Central memory CD8-positive, alpha-beta T cell (primary cell): ENCODE results near the gene BORCS6.

Source experiments
- ATAC-seq: fragments of 150-1000 bp; cut with Tn5 transposase; replicated peaks from 2 replicates; pipeline ENCODE4 v1.10.0; 2022; ENCODE audit warnings: mild to moderate bottlenecking, moderate FRiP score, moderate number of reproducible peaks; ENCODE audit not compliant: poor library complexity, severe bottlenecking; ENCODE audit errors: extremely low read depth
- DNase-seq, 2 donors: peaks; one replicate each; pipeline ENCODE4 v3.0.0; 2021; ENCODE audit warnings: low spot score in 2 of 2
- H3K27ac Mint-ChIP-seq: one replicate; pipeline ENCODE4 v1.8.0; 2022; ENCODE audit warnings: low read depth, mild to moderate bottlenecking, moderate library complexity, mixed read lengths
- H3K27me3 Mint-ChIP-seq: one replicate; pipeline ENCODE4 v1.8.0; 2022; ENCODE audit warnings: mixed read lengths
- H3K36me3 Mint-ChIP-seq: one replicate; pipeline ENCODE4 v1.8.0; 2022; ENCODE audit warnings: mild to moderate bottlenecking, moderate library complexity, mixed read lengths; ENCODE audit not compliant: insufficient read depth
- H3K4me1 Mint-ChIP-seq: one replicate; pipeline ENCODE4 v1.8.0; 2022; ENCODE audit warnings: mixed read lengths
- H3K4me3 Mint-ChIP-seq: one replicate; pipeline ENCODE4 v1.8.0; 2022; ENCODE audit warnings: mild to moderate bottlenecking, moderate library complexity, mixed read lengths
- H3K9me3 Mint-ChIP-seq: one replicate; pipeline ENCODE4 v1.8.0; 2022; ENCODE audit warnings: mixed read lengths

BORCS6 gene

DNA sequence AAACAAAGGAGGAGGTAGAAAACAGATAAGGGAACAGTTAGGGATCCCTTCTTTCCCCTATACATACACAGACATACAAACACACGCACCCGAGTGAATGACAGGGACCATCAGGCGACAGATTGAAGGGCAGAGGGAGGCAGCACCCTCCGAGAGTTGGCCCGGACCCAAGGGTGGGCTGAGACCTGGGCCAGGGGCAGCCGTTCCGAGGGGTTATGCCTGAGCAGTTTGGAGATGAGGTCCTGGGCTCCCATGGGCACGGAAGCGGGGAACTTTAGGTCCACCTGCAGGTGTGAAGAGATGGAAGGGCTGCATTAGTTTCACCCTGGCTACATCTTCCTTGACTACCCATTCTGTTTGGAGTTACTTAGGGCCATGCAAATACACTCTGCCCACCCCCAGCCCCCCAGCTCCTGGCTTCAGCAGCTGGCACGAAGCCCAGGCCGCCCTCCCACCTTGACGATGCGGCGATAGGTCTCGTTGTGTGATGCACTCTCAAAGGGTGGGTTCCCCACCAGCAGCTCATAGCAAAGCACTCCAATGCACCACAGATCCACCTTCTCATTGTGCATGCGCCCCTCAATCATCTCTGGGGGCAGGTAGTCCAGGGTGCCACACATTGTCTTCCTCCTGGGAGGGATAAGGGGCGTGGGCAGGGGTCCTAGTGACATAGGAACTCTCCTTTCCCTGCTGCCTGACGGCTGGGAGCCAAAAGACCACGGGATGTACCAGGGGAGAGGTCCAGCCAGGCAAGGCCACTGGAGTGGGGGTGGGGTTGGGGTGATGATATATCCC, 15.0 kb upstream of the BORCS6 start:
- no peak overlapping the region for H3K4me3 Mint-ChIP-seq
- peaks cover 10% of the 10 kb centered on the region for H3K36me3 Mint-ChIP-seq
- no peaks in the 10 kb centered on the region for H3K9me3 Mint-ChIP-seq
- no peak for DNase-seq
- peaks cover 8% of the 10 kb centered on the region for H3K4me1 Mint-ChIP-seq
- H3K27ac Mint-ChIP-seq, result no peak overlapping the region
- ATAC-seq, result no peak
- no peaks in the 10 kb centered on the region for H3K27me3 Mint-ChIP-seq

DNA sequence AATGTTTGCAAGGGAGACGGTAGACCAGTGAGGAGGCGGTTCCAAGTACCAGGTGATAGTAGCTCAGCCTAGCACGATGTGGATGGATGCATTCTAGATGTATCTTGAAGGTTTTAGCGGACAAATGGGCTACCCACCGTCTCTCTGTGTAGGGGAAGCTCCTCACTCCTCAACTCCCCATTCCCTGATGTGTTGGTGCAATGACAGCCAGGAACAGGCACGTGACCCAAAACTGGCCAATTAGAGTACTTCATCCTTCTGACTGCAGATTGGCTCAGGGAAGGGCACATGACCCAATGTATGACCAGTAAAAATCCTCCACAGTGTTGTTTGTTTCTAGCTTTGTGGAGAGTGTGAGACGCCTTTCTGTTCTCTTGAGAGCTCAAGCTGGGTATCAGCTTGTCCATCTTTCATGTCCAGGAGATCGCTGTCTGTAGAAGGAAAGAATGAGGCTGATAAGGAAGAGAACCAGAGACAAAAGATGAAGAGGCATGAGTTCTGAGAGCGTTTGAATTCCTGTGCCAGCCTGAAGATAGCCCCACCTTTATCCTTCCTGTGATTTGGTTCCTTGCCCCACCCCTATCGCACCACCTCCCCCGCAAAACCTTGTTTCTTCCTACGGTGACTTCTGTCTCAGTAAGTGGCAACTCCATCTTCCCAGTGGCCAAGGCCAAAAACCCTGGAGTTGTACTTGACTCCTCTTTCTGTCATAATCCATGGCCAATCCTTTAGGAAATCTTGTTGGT, 2.3 kb upstream of the BORCS6 start:
- Mint-ChIP-seq H3K27me3 (no peaks in the 10 kb centered on the region), H3K4me3 (no peak overlapping the region), H3K36me3 (peaks cover 6% of the 10 kb centered on the region), H3K4me1 (peaks cover 24% of the 10 kb centered on the region), H3K27ac (no peak overlapping the region), H3K9me3 (no peaks in the 10 kb centered on the region)
- ATAC-seq, result no peak
- DNase-seq, result no peak

DNA sequence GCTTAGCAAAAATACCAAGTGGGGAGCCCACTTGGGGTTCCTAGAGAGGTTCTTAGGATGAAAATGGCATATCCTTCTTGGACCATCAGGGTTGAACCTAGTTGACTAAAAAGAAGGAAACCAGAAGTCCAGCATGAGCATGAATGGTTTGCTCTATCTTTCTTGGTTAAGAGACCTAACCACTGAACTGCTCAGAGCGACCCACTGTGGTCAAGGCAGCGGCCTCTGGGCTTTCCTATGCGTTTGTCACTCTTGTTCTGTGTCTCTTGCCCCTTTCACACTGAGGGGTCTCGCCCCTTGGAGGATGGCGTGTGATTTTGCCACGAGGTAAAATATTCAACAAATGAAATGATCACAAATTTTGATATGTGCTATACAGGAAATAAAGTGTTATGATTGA, 526 bp upstream of the BORCS6 start:
- Mint-ChIP-seq H3K27me3 (no peaks in the 10 kb centered on the region), H3K4me3 (no peak overlapping the region), H3K27ac (no peak overlapping the region), H3K36me3 (peaks cover 5% of the 10 kb centered on the region), H3K4me1 (peaks cover 14% of the 10 kb centered on the region), H3K9me3 (no peaks in the 10 kb centered on the region)
- DNase-seq (no peak), ATAC-seq (no peak)

DNA sequence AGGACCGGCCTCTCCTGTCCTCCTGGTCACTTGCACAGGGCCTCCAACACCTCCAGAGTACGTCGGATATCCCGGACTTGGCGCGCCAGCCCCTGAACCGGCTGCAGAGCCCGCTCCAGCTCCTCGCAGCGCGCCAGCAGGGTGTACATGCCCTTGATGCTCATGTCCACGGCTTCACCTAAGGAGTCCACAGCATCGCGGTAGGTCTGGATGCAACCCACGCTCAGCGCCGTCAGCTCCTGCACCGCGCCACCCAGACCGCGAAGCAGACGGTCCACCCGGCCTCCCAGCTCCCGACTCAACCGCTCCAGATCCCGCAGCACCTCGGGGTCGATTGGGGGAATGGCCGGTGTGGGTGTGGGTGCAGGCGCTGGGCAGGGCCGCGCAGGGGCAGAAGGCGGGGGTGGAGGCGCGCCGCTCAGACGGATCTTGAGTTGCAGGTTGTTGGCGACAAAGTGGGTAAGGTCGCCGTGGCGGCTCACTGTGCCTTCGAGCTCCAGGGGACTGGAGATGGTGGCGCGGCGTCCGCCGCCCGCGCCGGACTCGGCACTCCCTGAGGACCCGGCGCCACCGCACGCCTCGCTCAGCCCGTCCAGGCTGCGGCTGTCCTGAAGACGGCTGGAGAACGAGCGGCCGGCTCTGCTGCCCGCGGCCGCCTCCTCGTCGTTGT, 804 bp downstream of the BORCS6 start:
- Mint-ChIP-seq H3K4me3 (no peak overlapping the region), H3K9me3 (no peaks in the 10 kb centered on the region), H3K27ac (no peak overlapping the region), H3K27me3 (no peaks in the 10 kb centered on the region), H3K4me1 (peaks cover 14% of the 10 kb centered on the region), H3K36me3 (peaks cover 7% of the 10 kb centered on the region)
- DNase-seq (no peak), ATAC-seq (no peak)

DNA sequence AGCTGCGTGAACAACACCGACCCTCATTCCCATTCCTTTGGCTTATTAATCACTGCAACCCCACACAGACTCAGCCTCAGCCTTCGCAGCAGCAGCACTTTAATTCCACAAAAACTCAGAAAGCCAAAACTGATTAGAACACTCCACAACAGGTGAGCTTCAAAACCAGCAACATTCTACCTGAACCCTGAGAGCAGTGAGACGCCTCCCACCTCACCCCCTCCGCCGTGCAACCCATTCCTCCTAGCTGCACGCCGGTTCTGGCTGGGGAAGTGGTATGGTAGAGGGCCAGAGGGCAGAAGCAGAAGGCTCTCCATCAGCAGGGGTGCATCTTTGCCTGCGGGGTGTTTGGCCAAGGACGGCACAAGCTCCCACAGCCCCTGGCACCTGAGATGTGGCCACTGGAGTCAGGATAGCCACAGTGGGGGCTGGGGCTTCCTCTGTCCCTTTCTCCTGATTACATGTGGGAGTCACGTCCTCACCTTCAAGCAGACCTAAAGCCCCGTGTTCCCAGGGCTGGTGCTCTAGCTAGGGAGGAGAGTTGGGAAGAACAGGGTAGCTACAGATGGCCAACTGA, 1.6 kb downstream of the BORCS6 start:
- H3K27ac Mint-ChIP-seq, result no peak overlapping the region
- no peak overlapping the region for H3K4me3 Mint-ChIP-seq
- H3K27me3 Mint-ChIP-seq, result no peaks in the 10 kb centered on the region
- peaks cover 20% of the 10 kb centered on the region for H3K4me1 Mint-ChIP-seq
- peaks cover 11% of the 10 kb centered on the region for H3K36me3 Mint-ChIP-seq
- ATAC-seq (no peak), DNase-seq (no peak)
- no peaks in the 10 kb centered on the region for H3K9me3 Mint-ChIP-seq

DNA sequence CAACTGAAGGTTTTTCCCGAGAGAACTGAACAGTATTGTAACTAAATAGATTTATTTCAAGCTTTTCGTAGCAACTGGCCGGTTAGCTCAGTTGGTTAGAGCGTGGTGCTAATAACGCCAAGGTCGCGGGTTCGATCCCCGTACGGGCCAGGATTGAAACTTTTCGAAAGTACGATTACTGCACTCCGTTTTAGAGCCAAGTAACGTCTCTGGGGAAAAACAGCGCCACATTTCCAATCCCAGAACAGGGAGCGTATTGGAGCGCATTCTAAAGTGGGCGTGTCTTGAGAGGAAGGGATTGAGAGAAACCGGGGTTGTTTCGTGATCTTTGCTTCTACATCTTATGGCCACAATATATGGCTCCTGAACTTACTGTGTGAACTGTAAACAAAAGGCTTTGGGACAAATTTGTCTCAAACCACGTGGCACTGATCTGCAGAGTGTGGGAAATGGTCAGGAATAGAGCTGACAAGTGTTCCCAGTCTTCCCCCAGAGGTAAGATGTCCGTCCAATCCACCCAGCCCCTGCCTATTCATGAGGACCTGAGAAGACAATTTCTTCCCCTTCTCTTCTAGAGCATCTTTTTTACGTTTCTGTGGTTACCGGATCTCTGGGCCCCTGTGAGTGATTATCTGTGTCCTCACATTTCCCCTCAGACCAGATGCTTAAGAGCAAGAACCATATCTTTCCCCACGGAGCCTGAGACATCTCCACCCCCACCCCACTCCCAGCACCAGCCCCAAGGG, 2.3 kb downstream of the BORCS6 start:
- Mint-ChIP-seq H3K4me1 (peaks cover 20% of the 10 kb centered on the region), H3K27me3 (no peaks in the 10 kb centered on the region), H3K4me3 (no peak overlapping the region), H3K9me3 (no peaks in the 10 kb centered on the region), H3K36me3 (peaks cover 11% of the 10 kb centered on the region), H3K27ac (no peak overlapping the region)
- ATAC-seq (peak; percentile 7), DNase-seq (peak; percentile 84)

DNA sequence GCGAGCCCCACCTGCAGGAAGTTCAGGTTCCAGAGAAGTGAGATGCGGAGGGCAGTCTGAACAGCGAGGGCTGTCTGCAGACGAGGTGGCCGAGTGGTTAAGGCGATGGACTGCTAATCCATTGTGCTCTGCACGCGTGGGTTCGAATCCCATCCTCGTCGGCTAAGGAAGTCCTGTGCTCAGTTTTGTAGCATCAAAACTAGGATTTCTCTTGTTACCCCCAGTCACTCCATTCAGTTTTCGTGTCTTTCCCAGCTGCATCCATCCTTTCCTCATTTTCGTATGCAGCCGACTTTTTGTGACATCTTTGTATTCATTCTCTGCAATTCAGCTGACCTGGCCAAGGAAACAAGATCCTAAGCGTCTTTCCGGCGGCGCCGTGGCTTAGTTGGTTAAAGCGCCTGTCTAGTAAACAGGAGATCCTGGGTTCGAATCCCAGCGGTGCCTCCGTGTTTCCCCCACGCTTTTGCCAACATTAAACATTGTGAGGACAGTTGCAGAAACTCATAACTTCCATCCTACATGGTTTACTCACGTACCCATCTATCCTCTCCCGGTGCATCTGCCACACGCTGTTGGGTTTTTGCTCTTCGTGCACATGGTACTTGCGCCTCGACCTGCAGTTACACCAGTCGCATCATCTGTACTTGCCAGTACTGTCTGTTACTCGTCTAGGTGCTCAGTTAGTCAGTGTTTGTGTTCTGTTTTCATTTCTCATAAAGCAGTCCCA, 3.0 kb downstream of the BORCS6 start:
- no peaks in the 10 kb centered on the region for H3K27me3 Mint-ChIP-seq
- H3K9me3 Mint-ChIP-seq, result no peaks in the 10 kb centered on the region
- H3K36me3 Mint-ChIP-seq, result peaks cover 11% of the 10 kb centered on the region
- no peak overlapping the region for H3K27ac Mint-ChIP-seq
- H3K4me1 Mint-ChIP-seq, result peaks cover 20% of the 10 kb centered on the region
- H3K4me3 Mint-ChIP-seq, result no peak overlapping the region
- DNase-seq, result peak; percentile 84 to 93
- ATAC-seq, result peak; percentile 59

DNA sequence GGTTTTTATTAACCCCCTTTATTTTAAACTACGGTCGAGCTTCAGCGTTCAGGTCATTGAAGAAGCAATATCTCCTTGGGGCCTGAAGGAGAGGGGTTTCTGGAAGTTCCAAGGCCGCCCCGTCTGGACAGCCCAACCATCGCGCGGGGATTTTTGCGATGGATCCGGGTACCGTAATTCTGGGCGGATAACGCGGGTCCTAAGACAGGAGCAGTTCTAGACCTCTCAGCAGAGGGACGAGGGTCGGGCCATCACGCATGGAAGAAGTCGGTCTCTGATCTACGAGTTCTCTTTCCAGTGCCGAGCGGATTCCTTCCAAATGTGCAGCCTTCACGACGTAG, 3.6 kb downstream of the BORCS6 start:
- no peaks in the 10 kb centered on the region for H3K27me3 Mint-ChIP-seq
- ATAC-seq (no peak), DNase-seq (no peak)
- peaks cover 11% of the 10 kb centered on the region for H3K36me3 Mint-ChIP-seq
- H3K9me3 Mint-ChIP-seq, result no peaks in the 10 kb centered on the region
- no peak overlapping the region for H3K27ac Mint-ChIP-seq
- H3K4me3 Mint-ChIP-seq, result no peak overlapping the region
- H3K4me1 Mint-ChIP-seq, result peaks cover 20% of the 10 kb centered on the region

DNA sequence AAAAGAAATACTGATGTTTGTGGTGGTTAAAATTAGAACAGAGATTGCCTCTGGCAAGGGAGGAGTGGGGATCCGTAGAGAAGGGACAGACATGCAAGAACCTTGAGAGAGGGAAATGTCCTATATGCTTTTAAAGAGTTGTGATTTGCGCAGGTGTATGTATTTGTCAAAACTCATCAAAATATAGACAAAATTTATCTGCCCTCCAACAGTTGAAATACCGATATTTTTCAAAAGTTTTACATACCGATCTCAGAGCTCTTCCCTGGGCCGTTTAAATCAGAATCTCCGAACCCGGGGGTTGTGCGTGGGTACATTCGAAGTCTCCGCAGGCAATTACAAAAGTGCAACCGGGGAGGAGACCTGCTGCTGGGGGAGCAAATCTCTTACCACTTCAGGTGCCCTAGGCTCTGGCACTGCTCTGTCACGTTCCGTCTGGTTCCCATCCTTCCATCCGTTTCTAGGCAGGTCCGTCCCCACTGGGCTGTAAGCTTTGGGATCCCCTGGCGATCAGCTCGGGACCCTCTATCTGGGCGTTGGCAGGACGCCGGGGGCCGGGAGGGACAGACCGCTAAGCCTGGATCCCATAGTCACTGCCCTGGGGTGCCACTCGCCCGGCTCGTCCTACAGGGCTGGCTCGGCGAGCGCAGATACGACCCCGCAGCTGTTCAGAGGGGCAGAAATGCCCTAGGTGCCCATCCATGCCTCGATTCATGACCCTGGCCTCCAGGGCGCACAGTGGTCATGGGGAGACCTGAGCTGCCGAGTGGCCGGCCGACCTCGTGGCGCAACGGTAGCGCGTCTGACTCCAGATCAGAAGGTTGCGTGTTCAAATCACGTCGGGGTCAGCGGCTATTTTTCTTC, 4.2 kb downstream of the BORCS6 start:
- no peak overlapping the region for H3K4me3 Mint-ChIP-seq
- H3K4me1 Mint-ChIP-seq, result peaks cover 22% of the 10 kb centered on the region
- DNase-seq (peak; percentile 89 to 98), ATAC-seq (peak; percentile 19)
- no peak overlapping the region for H3K27ac Mint-ChIP-seq
- no peaks in the 10 kb centered on the region for H3K9me3 Mint-ChIP-seq
- H3K36me3 Mint-ChIP-seq, result peaks cover 11% of the 10 kb centered on the region
- no peaks in the 10 kb centered on the region for H3K27me3 Mint-ChIP-seq

DNA sequence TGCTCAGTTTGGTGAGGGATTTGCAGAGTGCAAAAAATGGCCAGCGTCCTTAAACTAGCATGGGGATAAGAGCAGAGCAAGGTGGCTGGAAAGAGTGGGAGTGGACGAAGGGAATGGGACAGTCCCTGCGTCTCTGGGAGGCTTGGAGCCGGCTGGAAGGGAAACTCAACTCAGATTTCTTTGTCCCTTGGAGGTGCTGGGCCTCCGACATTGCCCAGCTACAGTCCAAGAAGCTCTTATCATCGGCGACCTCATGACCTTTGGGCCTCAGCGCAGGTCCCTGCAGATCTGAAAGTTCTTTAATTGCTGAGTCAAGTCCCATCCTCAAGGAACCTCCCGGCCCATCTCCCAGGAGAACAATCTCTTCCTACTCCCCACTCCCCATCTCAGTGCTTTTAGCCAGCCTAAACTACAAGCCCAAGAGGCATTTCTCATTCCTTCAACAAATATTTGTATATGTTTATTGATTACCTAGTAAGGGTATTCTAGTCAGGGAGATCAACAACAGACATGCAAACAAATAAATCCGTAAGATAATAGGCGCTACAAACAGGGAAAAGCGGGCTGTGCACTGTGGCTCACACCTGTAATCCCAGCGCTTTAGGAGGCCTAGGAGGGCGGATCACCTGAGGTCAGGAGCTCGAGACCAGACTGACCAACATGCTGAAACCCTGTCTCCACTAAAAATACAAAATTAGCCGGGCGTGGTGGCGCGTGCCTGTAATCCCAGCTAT, 12.8 kb downstream of the BORCS6 start:
- DNase-seq (no peak), ATAC-seq (no peak)
- Mint-ChIP-seq H3K4me1 (peaks cover 47% of the 10 kb centered on the region), H3K9me3 (no peaks in the 10 kb centered on the region), H3K27ac (peak overlapping the region; percentile 93), H3K27me3 (no peaks in the 10 kb centered on the region), H3K36me3 (peaks cover 12% of the 10 kb centered on the region), H3K4me3 (peak overlapping the region; percentile 95)
